Measurements from ENCODE around the gene POLDIP2.

The POLDIP2 gene

DNA sequence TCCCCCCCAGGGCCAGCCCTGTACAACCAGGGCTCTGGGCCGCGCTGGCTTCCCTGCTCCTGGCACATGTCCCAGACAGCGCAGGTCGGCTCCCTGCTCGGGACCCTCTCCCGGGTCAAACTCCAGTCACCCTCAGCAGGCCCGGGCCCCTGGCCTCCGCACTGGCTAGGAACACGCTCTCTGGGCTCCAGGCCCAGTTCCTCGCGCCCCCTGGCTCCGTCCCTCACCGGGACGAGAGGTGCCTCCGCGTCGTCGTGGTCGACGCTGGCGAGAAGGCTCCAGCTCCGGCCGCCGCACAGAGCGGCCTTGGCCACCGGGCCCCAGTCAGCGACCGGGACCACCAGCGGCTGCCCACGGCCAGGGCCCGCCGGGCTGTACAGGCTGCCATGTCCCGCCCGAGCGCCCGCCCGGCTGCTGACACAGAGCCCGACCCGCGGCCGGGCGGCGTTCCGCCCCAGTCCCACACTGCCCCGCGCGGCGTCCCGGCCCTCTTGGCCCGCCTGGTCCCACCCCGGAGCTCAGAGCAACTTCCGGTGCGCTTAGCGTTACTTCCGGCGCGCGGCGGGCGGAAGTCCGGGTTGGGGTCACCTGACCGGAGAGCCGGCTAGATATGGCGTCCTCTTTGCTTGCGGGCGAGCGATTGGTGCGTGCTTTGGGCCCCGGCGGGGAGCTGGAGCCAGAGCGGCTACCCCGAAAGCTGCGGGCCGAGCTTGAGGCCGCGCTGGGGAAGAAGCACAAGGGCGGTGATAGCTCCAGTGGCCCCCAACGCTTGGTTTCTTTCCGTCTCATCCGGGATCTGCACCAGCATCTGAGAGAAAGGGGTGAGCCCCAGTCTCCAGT lies at the start of gene POLDIP2:
Gene POLDIP2, minus strand, starts transcription at position 467 of the 840 bp plus-strand sequence. Its CDS starts 79 bp downstream, at position 388.
- DNase-seq = peak; percentile 89

DNA sequence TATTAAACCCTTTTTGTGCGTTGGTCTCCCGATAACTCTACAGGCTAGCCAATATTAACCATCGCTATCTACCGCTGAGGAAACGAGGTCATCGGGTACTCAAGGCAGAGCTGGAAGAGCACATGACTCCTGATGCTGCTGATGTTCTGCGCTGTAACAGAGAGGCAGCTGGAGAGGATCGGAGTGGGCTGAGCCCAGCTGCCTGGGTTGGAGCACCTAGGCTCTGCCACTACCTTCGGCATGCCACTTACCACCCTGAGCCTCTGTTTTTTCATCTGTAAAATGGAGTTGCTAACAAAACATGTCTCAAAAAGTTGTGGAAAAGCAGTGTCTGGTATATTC lies 49.1 kb upstream of the POLDIP2 start:
- DNase-seq = peak; percentile 45

DNA sequence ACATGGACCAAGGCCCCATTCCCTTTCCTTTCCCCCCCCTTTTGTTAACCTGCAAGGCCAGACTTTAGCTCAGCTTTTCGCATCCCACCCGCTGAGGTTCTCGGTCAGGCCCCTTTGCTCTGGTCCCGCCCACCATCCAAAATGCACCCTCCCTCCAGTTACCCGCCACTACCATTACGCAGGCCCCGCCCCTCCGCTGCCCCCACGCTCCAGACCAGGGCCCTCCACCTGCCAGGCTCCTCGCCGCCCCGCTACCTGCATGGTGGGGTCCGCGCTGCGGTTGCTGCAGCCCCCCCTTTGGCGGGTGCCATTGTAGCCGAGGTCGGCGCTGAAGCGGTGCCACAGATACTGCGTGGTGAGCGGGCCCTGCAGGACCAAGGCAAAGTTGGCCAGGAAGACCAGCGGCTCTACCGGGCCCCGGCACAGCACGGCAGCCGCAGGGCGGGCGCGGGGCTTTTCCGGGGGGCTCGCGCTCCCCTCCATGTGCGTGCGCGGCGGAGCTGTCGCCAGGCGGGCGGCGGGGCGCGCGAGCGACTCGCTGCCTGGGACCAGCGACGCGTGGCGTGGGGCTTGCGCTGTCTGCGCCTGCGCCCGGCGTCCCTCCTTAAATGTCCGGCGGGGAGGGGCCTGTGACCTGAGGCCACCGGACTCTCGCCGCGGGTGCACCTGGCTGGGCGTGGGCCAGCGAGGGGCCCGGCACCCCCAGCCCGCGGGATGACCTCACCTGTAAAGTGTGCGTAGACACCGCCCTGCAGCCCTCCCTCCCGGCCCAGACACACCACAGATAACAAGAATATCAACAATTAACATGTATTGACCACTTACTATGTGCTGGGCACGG lies 48.5 kb upstream of the POLDIP2 start, which contains the start of gene SLC46A1:
Gene SLC46A1, minus strand, starts transcription at position 581 of the 841 bp plus-strand sequence. Its CDS starts 98 bp downstream, at position 483.
- peak; percentile 47 for DNase-seq

DNA sequence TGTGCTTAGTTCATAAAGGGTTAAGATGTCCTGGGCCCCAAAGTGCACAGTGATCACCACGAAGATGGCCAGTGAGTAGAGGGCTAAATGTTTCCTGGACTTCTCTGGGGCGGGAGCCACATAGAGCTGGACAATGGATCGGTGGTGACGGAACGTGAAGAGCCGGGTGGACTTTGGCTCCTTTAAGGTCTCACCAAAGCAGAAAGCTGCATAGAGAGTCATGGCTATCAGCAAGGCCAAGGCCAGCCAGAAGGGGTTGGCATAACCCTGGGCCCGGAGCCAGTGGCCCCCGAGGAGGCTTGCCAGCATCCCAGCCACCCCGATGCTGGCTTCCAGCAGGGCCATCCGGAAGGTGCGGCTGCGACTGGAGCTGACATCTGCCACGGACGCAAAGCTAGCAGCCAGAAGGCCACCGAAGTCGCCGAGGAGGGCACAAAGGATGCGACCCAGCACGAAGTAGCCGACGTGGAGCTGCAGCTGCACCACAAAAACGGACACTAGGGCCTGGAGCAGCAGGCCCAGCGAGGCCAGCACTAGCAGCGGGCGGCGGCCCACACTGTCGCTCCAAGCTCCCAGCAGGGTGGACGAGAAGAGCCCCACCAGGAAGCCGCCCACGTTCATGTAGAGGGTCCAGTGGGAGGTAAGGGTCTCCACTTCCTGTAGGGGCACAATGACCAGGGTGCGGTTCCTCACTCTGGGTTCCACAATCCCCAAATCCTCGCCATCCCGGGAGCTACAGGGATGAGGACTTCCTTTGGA lies 47.7 kb upstream of the POLDIP2 start:
- DNase-seq = no peak

GRCh38 chr17:28404461-28404811 lies 47.1 kb upstream of the POLDIP2 start:
- DNase-seq = no peak

- DNase-seq = no peak
Observed at GRCh38 chr17:28404007-28404406, 46.7 kb upstream of the POLDIP2 start.

- DNase-seq = no peak
Observed at GRCh38 chr17:28402844-28403243, 45.5 kb upstream of the POLDIP2 start.

- DNase-seq = no peak
Observed at GRCh38 chr17:28402224-28402630, 44.9 kb upstream of the POLDIP2 start.

- DNase-seq = no peak
Observed at GRCh38 chr17:28399808-28400207, 42.5 kb upstream of the POLDIP2 start.

DNA sequence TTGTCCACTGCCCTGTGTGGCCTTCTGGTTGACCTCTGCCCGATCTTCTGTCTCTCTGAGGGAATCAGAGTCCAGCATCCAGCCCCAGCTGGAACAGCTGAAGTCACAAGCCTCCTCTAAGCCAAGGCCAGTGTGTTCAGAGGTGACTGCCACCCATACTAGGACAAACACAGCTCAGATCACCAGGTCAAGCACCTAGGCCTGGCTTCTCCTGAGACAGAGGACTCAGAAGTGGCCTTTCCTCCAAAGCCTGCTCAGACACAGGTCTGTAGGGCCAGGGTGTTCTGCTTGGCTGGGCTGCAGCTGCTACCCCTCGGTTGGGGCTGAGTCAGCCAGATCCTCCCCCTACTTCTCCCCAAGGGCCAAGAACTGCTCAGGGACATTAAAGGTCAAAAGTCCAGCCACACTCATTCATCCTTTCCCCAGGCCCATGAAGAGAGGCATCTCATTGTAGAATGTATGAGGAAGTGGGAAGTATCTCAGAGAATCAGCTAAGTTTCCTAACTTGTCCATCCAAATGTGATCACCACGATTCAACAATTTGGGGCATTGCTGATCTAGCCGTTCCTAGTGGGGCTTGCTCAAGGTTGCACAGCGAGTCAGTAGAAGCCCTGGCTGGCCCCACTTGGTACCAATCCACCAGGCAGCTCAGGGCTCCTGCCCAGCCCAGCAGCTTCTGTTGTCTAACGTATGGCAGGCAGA lies 41.1 kb upstream of the POLDIP2 start:
- no peak for DNase-seq

DNA sequence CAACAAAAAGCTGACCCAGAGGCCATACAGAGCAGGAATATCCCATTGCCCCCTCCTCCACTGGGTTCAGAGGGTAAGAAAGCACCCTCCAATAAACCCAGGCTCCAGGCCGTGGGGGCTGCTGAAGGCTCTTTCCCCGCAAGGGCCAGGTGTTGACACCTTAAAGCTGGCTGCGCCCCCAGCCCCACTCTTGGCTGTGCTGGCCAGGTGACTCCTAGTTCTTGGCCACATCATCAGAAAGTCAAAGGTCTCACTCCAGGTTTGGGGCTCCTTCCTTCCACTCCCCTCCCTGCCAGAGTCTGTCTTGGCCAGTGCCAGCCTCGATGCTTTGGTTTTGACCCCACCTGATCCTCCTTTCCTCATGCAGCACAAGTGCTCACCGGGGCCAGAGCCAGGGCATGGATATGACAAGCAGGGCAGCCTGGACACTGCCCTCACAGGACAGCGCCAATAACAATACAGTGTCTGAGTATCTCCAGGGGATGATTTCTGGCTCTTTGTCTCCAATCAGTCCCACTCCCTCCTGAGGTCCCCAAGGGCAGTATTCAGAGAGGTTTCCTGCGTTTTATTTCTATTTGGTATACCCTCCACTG lies 40.5 kb upstream of the POLDIP2 start:
- DNase-seq = no peak

DNA sequence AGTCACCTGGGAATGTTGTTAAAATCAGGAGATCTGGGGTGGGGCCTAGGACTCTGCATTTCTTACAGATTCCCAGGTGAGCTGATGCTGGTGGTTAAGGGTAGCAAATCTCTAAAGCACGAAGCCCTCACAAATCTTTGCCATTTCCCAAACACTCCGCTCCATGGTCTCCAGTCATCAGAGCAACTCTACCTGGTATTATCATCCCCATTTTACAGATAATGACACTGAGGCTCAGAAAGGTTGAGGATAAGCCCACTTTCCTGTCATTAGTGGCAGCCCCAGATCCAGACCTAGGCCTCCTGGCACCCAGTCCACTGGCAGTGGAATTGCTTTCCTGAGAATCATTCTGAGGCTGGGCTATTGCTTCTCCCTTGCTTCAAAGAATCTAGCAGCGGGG lies 39.9 kb upstream of the POLDIP2 start:
- DNase-seq = no peak

GRCh38 chr17:28396635-28397239 lies 39.4 kb upstream of the POLDIP2 start:
- DNase-seq = no peak

GRCh38 chr17:28395968-28396367 lies 38.6 kb upstream of the POLDIP2 start:
- DNase-seq = no peak

DNA sequence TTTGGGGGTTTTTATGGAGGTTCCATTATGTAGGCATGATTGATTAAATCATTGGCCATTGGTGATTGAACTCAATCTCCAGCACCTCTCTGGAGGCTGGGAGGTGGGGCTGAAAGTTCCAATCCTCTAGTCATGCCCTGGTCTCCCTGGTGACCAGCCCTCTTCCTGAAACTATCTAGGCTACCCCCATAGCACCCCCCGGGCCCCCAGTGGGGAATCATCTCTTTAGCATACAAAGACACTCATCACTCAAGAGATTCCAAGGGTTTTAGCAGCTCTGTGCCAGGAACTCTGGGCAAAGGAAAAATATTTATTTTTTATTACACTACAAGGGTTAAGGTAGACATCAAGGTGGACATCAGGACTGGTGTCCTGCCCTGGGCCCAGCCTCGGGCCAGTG lies 38.1 kb upstream of the POLDIP2 start:
- DNase-seq = no peak

DNA sequence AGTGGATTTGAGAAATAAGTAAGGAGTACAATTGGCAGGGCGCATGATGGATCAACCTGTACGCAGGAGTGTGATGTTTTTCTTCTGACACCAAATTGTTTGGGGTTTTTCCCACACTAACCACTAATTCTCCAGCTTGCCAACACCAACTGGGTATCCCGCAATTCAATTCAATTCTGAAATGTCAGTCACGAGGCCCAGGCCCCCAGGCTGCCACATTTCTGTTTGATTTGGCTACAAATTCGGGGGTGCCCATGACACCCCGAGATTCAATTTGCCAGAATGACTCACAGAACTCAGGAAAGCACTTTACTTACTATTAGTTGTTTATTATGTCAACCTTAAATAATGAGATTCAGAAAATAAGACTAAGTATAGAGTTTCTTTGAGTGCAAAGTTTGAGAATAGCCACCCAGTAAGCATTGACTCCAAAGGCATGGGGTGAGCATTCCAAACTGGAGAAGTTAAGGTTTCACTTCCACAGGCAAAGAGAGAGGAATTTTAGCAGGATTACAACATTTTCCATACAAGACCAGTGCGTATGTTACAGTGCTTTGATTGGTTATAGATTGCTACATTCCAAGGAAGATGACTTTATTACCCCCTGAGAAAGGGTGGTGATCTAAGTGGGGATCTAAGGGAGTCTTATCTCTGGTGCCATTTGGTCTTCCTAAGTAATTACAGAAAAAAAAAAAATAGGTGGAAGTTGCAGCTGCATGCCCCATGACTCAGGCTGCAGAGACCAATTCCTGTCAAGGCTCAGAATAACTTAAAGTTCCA lies 37.2 kb upstream of the POLDIP2 start:
- no peak for DNase-seq

GRCh38 chr17:28392491-28392890 lies 35.2 kb upstream of the POLDIP2 start:
- no peak for DNase-seq

GRCh38 chr17:28391401-28391800 lies 34.1 kb upstream of the POLDIP2 start:
- no peak for DNase-seq

GRCh38 chr17:28390984-28391383 lies 33.7 kb upstream of the POLDIP2 start:
- no peak for DNase-seq

DNA sequence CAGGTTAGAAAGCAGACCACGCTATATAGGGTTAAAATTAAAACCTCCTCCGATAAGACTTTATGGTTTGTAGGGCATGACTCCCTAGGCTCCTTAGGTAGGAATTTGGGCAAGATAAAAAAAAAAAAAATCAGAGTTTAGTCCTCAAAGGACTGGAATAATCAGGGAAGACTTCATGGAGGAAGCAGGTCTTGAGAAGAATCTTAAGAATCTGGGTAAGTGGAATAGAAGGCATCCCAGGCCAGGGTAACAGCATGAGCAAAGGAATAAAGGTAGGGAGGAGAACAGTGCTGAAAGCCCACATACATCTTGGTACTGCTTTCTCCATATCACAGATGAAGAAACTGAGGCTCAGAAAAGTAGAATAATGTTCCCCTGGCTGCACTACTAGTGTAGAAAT lies 33.2 kb upstream of the POLDIP2 start:
- no peak for DNase-seq

DNA sequence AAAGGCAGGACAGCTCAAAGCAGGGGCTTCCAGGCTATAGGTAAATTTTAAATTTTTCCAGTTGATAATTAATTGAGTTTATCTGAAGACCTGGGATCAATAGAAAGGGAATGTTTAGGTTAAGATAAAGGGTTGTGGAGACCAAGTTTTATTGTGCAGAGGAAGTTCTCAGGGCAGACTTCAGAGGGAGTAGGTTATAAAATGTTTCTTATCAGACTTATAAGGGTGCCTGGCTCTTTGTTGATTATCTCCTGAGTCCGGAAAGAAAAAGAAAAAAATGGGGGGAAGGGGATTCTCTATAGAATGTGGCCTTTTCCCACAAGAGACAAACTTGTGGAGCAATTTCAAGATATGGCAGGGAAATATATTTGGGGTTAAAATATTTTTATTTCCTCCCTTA lies 32.8 kb upstream of the POLDIP2 start:
- no peak for DNase-seq

All from NCI-H1105 treated with DMSO at 0.1 percent for 48 hours (cell line).